ENCODE data around the gene RNF144B. TPM values are rescaled to one million over a fixed set of nuclear protein-coding genes. Genes with fewer than 3 reads are reported as not detected.
"Not testable (repeated sequence)": the region's sequence is repeated elsewhere in the genome, so short reads cannot be mapped to it uniquely, and the experiment has no call there.

The RNF144B gene
- total RNA-seq, 2 donors from 2014 or later: 21.5 to 26.0 TPM

DNA sequence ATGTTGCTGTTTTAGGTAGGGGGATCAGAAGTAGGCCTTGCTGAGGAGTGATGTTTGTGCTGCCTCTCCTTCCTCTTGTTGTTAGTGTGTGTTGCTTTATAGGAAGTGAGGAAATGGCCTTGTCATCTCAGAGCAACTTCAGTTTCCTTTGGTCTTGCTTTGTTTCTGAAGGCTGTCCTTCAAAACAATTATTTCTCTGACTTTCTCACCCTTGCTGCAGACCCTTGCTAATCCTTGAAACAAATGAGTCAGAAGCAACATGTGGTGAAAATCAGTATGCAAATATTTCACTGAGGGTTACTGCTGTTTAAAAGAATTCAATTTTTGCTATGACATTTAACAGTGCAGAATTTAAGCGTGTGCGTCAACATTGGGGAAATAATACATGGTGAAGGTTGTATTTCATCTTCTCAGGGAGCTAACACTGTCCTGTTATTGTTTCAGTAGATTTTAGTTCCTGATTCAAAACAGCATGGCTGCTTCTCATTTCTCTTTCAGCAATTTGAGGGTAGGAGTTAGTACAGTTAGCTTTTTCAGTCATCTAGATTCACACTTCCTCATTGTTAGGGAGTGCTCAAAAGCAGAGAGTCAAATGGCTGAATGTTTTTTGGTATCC, 13.8 kb downstream of the RNF144B start:
- intact Hi-C loops (cut with DNase I): no loop called here
- DNase-seq (ENCODE audit: low spot score): no peak

DNA sequence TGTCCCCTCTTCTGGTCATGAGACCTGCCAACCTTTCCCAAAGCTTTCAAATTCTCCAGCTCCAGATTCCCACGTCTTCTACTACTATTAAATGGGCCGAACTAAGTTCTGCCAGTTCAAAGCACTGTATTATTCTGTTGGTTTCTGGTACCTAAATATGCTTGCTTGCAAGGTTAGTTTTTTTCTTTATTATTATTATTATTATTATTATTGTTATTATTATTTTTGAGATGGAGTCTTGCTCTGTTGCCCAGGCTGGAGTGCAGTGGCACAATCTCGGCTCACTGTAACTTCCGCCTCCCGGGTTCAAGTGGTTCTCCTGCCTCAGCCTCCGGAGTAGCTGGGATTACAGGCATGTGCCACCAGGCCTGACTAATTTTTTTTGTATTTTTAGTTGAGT, 17.8 kb downstream of the RNF144B start:
- DNase-seq (ENCODE audit: low spot score); intact Hi-C loops (cut with DNase I): not testable (repeated sequence)

DNA sequence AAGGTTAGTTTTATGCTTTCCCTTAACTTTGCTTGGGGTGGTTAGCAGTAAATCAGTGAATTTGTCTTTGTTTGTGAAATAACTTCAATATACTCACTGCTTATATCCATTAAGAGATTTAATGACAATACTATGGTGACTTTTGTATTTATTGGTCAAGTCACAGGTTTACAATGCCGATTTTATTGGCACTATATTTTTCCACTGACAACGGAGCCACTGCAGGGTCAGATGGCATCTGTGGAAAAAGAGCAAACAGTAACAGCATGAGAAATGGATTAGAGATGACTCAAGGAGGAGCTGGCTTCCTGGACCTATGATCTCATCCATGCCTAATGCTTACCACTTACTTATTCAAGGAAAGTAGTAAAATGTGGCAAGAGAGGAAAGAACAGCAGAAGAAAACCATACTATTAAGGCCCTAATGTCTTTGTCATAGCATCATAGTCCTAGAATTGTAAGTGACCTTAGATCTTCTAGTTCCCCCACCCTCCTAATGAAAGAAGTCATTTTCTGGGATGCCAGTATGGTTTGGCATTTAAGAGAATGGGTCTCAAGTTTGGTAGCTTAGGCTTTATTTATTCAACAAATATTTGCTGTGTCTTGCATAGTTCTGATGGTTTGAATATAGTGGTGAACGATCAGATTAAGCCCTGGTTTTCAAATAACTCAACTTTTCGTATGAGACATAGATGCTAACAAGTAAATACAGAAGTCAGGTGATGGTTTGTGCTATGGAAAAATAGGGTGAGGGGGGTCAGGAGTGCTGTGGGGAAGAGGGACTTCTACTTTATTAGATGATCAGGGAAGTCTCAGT, 18.5 kb downstream of the RNF144B start:
- intact Hi-C loops (cut with DNase I): no loop called here
- no peak for DNase-seq (ENCODE audit: low spot score)

DNA sequence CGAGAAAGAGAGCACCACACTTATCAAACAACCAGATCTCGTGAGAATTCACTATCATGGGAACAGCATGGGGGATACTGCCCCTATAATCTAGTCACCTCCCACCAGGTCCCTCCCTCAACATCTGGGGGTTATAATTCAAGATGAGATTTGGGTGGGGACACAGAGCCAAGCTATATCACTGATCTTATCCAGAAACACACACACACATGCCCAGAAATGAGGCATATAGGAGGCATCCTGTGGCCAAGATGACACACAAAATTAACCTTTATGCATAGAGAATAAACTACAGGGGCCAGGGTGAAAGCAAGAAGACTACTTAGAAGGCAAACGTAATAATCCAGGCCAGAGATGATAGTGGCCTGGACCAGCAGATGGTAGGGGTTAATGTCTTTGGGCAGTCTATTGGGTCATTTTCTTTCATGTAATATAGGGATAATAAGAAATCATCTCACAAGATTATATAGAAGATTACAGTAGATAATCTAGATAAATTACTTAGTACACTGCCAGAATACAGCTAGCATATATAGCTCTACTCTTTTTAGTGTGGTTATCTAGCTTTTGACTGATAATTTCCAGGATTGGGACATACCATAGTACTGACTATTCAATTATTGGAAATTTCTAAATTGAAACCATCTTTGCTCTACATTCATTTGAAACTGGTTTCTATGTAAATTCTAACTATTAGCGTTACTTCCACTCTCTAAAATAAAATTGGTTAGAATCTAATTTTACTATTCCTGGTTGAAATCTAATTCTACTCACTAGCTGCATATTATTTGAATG, 20.0 kb downstream of the RNF144B start:
- intact Hi-C loops (cut with DNase I): no loop called here

DNA sequence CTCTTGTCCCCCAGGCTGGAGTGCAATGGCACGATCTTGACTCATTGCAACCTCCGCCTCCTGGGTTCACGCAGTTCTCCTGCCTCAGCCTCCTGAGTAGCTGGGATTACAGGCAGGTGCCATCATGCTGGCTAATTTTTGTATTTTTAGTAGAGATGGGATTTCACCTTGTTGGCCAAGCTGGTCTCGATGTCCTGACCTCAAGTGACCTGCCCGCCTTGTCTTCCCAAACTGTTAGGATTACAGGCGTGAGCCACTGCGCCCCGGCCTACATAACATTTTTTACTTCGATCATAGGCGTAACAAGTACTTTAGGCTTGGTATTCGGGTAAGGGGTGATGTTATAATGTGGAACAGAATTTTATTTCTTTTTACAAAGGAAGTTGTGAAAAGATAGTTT, 22.5 kb downstream of the RNF144B start:
- intact Hi-C loops (cut with DNase I); DNase-seq (ENCODE audit: low spot score): not testable (repeated sequence)

More for the DNA sequence above, 20.0 kb downstream of the RNF144B start:
- DNase-seq (ENCODE audit: low spot score): no peak

DNA sequence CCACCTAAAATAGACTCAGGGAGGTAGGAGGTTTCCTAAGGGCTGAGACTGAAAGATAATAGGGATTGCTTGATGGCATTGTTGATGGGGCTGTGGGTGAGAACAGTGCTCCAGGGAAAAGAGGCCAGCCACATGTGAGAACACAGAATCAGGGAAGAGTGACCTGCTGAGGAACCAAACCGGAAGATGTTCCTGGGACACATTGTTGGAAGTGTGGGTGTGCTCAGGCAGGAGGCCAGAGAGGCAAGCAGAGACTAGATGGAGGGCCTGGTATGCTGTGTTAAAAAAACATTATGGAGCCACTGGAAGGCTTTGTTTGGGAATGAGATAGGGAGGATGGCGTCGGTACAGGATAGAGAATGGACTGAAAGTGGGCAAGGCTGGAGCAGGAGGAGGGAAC, 23.3 kb downstream of the RNF144B start:
- intact Hi-C loops (cut with DNase I): no loop called here
- DNase-seq (ENCODE audit: low spot score): no peak

DNA sequence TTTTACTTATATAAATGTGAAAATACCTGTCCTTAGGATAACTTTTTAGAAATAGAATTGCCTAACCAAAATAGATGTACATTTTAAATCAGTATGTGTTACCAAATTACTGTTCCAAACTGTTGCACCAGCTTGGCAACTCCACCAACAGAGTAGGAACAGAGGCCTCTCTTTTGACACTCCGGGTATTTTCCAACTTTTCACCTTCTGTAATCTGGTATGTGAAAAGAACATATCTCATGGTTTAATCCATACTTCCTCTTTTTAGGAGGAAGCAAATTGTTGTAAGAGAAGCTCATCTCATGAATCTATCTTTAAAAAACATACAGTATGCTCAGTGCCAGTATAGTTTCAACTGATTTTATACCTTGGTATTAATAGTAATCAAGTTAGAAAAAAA, 24.9 kb downstream of the RNF144B start:
- intact Hi-C loops (cut with DNase I): no loop called here
- no peak for DNase-seq (ENCODE audit: low spot score)

DNA sequence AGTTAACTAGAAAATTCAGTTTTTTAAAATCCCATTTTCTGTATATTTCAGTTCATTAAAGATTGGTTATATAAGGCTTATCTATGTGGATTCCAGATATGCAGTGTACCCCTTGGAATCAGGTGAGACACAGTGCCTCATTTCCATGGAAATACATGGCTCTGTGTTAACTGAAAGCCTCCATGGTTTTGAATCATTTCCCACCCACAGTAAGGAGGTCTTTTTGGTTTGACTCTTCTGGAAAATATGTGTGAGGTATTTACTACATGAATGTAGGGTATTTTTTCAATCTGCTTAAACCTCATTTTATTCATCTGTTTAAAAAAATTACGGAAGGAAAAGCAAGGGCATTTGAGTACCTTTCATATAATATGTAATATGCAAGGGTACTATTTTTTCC, 25.5 kb downstream of the RNF144B start:
- intact Hi-C loops (cut with DNase I): no loop called here
- no peak for DNase-seq (ENCODE audit: low spot score)

DNA sequence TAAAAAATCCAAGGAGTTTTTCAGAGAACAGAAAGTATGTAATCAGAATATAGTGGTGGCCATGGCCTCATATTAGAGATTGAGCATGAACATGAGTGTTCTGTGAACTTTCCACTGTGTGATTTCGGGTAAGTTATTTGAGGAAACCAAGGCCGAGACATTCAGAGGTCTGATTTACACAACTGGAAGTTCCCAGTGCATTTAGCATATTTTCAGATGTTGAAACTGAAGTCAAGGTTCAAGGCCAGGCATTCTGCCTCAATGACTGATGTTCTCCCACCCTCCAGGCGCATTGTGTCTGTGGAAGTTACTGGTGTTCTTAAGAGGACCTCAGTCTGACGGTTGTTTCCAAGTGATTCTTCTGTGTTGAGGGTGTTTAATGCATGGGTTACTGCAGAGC, 26.2 kb downstream of the RNF144B start:
- no peak for DNase-seq (ENCODE audit: low spot score)
- intact Hi-C loops (cut with DNase I): no loop called here

DNA sequence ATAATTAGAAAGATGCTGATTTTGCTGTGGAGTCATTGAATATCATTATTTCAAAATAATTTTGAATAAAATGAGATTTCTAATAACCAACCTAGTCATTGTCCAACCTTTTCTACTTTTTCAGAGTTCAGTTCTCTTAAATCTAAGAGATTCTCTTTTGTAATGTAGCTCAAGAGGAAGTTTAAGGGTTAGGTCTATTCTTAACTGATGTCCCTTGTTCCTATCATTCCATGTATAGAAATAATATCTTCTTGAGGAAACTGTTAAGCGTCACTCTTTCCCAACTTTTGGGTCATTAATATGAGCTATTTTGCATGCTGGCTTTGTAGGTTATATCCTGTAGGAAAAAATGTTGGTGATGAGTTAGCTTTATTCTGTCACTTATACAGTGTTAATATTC, 27.0 kb downstream of the RNF144B start:
- no peak for DNase-seq (ENCODE audit: low spot score)
- intact Hi-C loops (cut with DNase I): no loop called here

DNA sequence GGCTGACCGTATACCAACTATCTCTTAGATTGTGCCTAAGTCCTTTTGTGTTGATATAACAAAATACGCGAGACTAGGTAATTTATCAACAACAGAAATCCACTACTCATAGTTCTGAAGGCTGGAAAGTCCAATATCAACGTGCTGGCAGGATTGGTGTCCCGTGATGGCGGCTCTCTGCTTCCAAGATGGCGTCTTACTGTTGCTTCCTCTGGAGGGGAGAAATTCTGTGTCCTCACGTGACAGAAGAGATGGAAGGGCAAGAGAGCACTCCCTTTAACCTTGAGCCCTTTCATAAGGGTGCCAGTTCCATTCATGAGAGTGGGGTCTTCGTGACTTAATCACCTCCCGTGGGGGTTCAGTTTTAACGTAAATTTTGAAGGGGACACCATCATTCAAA, 28.1 kb downstream of the RNF144B start:
- intact Hi-C loops (cut with DNase I): no loop called here

DNA sequence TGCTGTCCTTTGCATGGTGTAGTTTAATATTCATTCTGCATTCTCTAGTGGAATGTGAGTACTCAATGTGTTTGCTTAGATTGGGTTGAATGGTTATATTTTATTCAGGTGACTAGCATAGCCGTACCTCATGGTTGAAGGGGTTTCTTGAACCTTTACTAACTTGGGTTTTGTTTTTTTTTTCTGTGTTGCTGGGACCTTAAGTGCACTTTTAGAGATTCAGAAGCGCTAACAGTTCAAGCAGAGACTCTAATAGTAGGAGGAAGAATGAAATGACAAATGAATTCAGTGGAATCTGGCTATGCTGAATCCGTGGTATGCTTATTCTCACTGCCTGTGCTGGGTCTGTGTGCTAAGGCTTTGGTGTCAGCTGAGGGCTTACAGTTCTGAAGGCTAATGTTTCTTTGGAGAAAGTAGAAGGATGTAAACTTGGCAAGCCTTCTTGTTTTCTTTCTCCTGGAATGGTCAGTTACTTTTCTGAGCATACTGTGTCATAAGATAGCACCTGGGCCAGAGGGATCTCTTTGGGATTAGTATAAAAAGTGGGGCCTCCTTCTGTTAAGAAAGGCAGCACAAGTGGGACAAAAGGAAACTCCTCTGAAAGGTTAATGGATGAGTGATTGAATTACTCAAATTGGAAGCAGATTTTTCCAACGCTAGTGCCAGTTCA, 28.7 kb downstream of the RNF144B start:
- intact Hi-C loops (cut with DNase I): no loop called here
- DNase-seq (ENCODE audit: low spot score): no peak

More for the DNA sequence above, 28.1 kb downstream of the RNF144B start:
- DNase-seq (ENCODE audit: low spot score): no peak

DNA sequence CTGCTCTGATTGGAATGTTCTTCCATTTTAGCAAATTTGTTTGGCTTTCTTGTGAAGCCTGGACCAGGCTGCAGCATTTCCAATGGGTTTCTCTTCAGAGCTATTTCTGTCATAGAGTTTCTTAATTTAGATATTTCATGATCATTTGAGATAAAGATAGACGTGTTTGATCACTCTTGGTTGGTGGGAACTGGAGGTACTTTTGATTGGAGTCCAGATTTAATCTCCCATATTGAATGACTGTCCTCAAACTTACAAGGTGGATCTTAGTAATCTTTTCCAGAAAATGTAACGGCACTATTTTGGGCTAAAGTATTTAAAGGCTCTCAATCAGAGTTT, 29.2 kb downstream of the RNF144B start:
- intact Hi-C loops (cut with DNase I): no loop called here
- no peak for DNase-seq (ENCODE audit: low spot score)

DNA sequence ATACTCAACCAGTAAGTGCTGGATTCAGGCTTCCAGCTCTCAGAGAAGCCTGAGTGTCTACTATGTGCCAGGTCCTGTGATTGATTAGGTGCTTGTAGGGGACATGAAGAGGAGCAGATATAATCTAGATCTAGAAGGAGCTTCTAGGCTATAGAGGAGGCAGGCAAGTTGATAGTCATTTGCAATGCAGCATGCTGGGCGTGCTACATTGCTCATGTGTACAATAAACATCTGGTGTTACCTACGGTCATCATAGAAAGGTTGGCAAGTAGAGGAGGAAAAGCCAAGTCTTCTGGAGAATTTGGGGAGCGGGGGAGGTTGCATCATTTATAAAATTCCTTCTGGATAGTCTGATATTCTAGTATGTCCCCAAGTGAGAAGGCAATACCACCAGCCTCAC, 33.2 kb downstream of the RNF144B start:
- intact Hi-C loops (cut with DNase I): no loop called here
- DNase-seq (ENCODE audit: low spot score): no peak

DNA sequence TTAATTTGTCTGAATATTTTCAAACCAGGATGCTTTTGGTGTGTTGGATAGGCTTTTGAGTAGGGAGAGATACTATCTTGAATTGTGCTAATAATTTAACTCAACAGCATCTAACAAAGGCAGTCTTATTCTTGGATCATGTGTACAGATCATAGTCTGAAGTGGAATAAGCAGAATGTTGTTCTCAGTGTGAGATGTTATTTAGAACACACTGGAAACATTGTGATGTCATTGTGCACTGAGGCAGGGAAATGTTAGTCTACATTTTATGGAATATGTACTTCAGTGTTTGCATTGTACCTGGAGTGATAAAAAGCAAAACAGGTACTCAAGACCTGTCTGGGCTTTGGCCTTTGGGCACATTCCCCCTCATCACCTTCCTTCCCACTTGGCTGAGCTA, 35.0 kb downstream of the RNF144B start:
- DNase-seq (ENCODE audit: low spot score): no peak
- intact Hi-C loops (cut with DNase I): no loop called here

DNA sequence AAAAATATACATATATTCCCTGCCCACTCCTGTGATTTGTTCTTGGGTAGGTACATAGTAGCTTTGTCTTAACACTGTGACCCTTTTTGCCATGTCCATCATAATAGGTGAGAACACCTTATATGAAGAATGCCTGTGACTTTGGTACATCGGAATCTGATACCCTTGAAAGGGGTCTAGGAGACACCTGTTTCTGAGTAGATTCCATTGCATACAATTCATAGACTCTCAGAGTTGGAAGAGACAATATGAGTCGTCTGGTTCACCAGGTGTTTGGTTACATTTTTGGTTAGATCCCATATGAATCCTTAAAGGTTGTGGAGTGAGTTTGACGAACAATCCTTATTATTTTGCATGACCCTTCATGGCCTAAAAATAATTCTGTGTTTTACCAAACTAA, 36.3 kb downstream of the RNF144B start:
- intact Hi-C loops (cut with DNase I): no loop called here
- DNase-seq (ENCODE audit: low spot score): no peak

DNA sequence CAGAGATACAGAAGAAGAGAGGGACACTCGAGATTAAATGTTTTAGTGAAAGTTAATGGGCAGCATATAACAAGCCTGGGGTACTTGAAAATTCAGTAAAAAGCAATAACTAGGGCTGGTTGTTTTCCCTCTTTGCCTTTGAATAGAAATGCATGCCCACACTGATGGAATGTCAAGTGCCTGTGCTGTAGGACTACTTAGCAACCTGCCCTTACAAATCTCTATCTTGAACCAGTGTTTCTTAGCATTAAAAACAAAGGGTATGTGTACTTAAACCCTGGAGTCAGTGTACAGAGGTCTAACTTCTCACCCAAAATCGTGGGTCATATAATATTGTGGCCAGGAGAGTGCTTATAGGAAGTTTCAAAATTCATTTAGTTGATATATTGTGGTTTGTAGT, 37.1 kb downstream of the RNF144B start:
- no peak for DNase-seq (ENCODE audit: low spot score)
- intact Hi-C loops (cut with DNase I): no loop called here

DNA sequence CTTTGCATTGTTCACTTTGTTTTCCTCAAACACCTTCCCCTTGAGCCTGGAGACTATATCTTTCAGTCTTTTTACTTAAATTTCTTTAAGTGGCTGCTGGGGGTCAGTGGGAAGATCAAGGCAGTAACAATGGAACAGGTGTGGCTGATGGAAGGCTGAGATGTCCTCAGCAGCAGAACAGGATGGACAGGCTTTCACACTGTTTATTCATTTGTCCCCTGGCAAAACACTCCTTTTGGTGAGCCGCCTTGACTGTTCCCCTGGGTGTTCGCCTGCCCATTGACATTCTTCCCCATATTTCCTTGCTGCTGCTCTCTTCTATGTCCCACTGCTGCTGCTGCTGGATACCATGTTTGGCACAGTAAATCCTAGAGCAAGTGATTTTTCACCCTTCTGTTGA, 38.1 kb downstream of the RNF144B start:
- intact Hi-C loops (cut with DNase I): no loop called here
- DNase-seq (ENCODE audit: low spot score): no peak

DNA sequence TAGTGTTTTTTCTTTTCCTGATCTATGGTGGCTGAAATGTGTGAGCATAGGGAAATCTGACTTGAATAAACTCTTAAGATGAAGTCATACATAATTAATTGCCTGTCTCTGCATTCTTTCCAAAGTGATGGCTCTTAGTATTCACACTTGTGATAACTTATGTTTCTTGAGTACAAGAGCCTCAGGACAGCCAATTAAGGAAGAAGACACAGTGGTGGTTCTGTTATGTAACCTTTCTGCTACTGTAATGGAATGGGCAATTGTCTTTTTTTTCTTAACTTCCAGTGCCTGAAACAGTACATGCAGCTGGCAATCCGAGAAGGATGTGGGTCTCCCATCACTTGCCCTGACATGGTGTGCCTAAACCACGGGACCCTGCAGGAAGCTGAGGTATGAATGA, 40.1 kb downstream of the RNF144B start:
- intact Hi-C loops (cut with DNase I): no loop called here
- DNase-seq (ENCODE audit: low spot score): no peak

Measured in posterior vena cava (tissue), 2 donors.